ENCODE data around the gene KRTAP4-6.
A peak's percentile ranks its signal among the peaks of the same experiment; 100 is the strongest.
"Not testable (repeated sequence)": the region's sequence is repeated elsewhere in the genome, so short reads cannot be mapped to it uniquely, and the experiment has no call there.

KRTAP4-6 gene

DNA sequence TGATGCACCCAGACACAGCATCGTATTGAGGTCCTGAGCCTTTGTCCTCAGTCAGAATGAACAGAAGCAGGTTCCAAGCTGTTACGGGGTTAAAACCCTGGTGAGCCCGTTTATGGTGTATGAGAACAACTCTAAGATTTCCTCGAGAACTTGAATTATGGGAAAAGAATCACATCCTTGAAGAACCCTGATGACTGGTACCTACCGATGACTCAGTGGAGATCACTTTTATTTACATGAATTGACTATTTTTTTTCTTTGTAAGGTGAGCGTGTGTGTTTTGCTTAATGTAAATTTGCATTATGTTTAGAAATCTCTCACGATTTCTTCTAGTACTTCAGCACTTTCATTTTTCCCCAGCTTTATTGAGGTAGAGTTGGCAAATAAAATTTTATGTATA lies 23.5 kb upstream of the KRTAP4-6 start:
- POLR2A ChIA-PET (ENCODE audit: low non-redundant PET): no interaction called here
- DNase-seq (ENCODE audit: low spot score): peak; percentile 9
- no peak for TF ChIP-seq CTCF (conservative IDR thresholded peaks at IDR 0.05; ENCODE audit: low read depth)
- CTCF ChIA-PET: no interaction called here
- H3K27ac ChIP-seq: no peak overlapping the region

- no peak for DNase-seq (ENCODE audit: low spot score)
- ChIA-PET POLR2A (ENCODE audit: low non-redundant PET) (no interaction called here), CTCF (no interaction called here)
- TF ChIP-seq CTCF (conservative IDR thresholded peaks at IDR 0.05; ENCODE audit: low read depth): no peak
- no peak within 1 kb of the TSS for H3K27ac ChIP-seq
These were observed 20.3 kb upstream of the KRTAP4-6 start, which contains the start of gene KRTAP4-4 for GRCh38 chr17:41160648-41161047. Gene KRTAP4-4 (minus strand): TSS chr17:41160748. CDS start chr17:41160691, 57 bp downstream.

DNA sequence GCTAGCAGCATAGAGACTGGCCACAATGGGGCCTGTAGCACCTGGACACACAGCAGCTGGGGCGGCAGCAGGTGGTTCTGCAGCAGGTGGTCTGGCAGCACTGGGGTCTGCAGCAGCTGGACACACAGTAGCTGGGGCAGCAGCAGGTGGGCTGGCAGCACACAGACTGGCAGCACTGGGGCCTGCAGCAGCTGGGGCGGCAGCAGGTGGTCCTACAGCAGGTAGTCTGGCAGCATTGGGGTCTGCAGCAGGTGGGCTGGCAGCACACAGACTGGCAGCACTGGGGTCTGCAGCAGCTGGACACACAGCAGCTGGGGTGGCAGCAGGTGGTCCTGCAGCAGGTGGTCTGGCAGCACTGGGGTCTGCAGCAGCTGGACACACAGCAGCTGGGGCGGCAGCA lies 19.8 kb upstream of the KRTAP4-6 start:
- POLR2A ChIA-PET (ENCODE audit: low non-redundant PET); H3K27ac ChIP-seq; CTCF ChIA-PET; DNase-seq (ENCODE audit: low spot score): not testable (repeated sequence)

GRCh38 chr17:41153856-41154255 lies 13.5 kb upstream of the KRTAP4-6 start:
- TF ChIP-seq CTCF (conservative IDR thresholded peaks at IDR 0.05; ENCODE audit: low read depth): no peak
- DNase-seq (ENCODE audit: low spot score): no peak
- POLR2A ChIA-PET (ENCODE audit: low non-redundant PET): no interaction called here
- CTCF ChIA-PET: no interaction called here
- no peak overlapping the region for H3K27ac ChIP-seq

DNA sequence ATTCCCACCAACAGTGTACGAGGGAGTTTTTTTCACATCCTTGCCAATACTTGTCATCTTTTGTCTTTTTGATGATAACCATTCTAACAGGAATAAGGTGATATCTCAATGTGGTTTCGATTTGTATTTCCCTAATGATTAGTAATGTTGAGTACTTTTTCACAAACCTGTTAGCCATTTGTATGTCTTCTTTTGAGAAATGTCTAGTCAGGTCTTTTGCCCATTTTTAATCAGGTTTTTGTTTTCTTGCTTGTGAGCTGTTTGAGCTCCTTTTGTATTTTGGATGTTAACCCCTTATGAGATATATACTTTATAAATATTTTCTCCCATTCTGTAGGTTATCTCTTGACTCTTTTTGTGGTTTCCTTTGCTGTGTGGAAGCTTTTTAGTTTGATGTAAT lies 11.2 kb upstream of the KRTAP4-6 start:
- ChIA-PET CTCF (no interaction called here), POLR2A (ENCODE audit: low non-redundant PET) (no interaction called here)
- DNase-seq (ENCODE audit: low spot score): no peak
- H3K27ac ChIP-seq: no peak overlapping the region
- no peak for TF ChIP-seq CTCF (conservative IDR thresholded peaks at IDR 0.05; ENCODE audit: low read depth)

GRCh38 chr17:41150026-41150425 lies 9.7 kb upstream of the KRTAP4-6 start:
- TF ChIP-seq CTCF (conservative IDR thresholded peaks at IDR 0.05; ENCODE audit: low read depth): no peak
- CTCF ChIA-PET: interaction anchor here (0.6 kb wide), 1 partner anchor 516 kb away, joined by 3 read pairs; no protein-coding TSS in a partner anchor
- H3K27ac ChIP-seq: no peak overlapping the region
- no peak for DNase-seq (ENCODE audit: low spot score)
- POLR2A ChIA-PET (ENCODE audit: low non-redundant PET): no interaction called here

DNA sequence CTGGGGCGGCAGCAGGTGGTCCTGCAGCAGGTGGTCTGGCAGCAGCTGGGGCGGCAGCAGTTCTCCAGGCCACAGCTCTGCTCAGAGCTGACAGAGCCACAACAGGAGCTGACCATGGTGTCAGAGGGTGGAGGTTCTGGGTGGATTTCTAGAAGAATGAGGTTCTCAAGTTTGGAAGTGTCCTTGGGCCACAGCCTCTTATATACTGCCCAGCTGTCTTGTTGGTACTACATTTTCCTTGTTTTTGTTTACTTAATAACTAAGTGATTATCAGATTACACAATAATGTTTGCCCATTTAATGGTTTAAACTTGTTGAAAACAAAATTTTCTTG lies 9.3 kb upstream of the KRTAP4-6 start, which contains the start of gene KRTAP4-5:
TSS of gene KRTAP4-5 (minus strand) at position 174 of the 334 bp plus-strand sequence. CDS start at position 116, 58 bp downstream.
- CTCF ChIA-PET: interaction anchor here (0.6 kb wide), 1 partner anchor 516 kb away, joined by 3 read pairs; no protein-coding TSS in a partner anchor
- H3K27ac ChIP-seq: no peak within 1 kb of the TSS
- POLR2A ChIA-PET (ENCODE audit: low non-redundant PET): no interaction called here
- no peak for DNase-seq (ENCODE audit: low spot score)
- no peak for TF ChIP-seq CTCF (conservative IDR thresholded peaks at IDR 0.05; ENCODE audit: low read depth)

DNA sequence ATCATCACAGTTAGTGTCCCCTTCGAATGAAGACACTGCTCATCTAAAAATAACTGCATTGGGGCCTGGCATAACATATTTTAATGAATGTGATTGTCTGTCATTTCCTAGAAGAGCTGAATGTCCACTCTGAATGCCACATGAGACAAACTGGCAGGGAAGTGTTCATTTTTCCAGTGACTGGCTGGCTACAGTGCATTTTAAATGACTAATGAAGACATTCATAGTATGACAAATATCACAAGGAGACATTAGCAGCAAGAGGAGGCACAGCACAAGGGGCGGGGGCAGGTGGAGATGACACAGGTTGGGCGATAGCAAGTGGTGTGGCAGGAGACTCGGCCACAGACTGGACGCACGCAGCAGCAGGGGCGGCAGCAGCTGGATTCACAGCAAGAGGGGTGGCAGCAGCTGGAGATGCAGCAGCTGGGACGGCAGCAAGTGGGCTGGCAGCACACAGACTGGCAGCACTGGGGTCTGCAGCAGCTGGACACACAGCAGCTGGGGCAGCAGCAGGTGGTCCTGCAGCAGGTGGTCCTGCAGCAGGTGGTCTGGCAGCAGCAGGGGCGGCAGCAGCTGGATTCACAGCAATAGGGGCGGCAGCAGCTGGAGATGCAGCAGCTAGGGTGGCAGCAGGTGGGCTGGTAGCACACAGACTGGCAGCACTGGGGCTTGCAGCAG lies 8.8 kb upstream of the KRTAP4-6 start:
- POLR2A ChIA-PET (ENCODE audit: low non-redundant PET); H3K27ac ChIP-seq; DNase-seq (ENCODE audit: low spot score): not testable (repeated sequence)
- CTCF ChIA-PET: interaction anchor here (0.6 kb wide), 1 partner anchor 517 kb away, joined by 3 read pairs; no protein-coding TSS in a partner anchor

Measured in RWPE1 (cell line).